ENCODE data around the gene PRMT6.
"Not testable (repeated sequence)": the region's sequence is repeated elsewhere in the genome, so short reads cannot be mapped to it uniquely, and the experiment has no call there.

The PRMT6 gene

DNA sequence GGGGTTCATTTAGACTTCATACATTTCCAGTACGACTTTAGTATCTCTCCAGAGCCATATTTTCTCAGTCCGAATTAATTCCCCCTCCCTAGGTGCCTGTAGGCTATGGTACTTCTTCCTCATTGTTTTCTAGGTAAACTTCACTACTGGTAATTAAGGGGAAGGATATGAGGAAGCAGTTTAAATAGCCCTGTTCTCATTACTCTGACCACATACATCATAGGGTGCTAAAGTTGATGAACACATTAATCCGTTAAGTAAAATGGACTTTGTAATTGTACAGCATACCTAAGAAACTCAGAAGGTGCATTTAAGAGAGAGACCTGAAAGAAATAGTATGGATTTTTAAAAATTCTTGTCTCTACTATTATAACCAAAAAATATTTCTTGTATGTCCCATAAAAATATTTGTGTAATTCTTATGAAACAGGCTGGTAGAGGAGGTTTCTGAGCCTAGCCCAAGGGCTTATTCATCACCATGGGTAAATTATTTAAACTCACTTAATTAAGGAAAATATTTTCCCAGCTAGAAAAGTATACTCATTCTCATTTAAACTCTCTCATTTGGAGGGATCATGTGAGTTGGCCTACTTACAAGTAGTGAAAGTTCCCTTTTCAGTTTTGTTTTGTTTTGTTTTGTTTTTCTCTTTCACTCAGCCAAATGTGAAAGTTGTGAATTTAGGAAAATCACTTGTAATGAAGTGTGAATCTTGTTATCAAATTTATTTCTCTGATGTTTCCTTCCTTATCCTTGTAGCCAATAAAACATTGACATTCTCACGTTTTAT, 2.0 kb downstream of the PRMT6 start:
- H3K36me3 Mint-ChIP-seq (ENCODE audit: low read depth): peaks cover 41% of the 10 kb centered on the region
- H3K9me3 Mint-ChIP-seq: no peaks in the 10 kb centered on the region
- peaks cover 28% of the 10 kb centered on the region for H3K4me1 Mint-ChIP-seq (ENCODE audit: low read depth)
- peak overlapping the region; percentile 97 for H3K27ac Mint-ChIP-seq
- no peaks in the 10 kb centered on the region for H3K27me3 Mint-ChIP-seq
- peak overlapping the region; percentile 97 for H3K4me3 Mint-ChIP-seq

DNA sequence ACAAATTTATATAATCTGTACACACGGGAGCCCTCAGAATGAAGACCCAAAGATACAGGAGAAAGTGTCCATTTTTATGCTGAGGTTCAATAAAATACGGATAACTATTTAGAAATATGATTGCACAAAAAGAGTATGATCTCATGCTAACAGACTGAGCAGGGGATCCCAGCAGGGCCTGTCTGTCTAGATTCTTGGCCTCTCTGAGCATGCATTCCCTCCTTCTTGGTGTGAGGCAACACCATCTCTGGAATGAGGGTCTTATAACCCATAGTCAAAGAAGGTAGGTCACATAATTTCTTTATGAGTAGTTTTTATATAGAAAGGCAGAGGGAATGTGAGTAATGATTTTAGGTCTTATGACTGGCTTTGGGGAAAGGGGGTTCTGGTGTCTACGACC, 5.4 kb downstream of the PRMT6 start:
- Mint-ChIP-seq H3K9me3 (no peaks in the 10 kb centered on the region), H3K36me3 (ENCODE audit: low read depth) (peaks cover 41% of the 10 kb centered on the region), H3K27me3 (no peaks in the 10 kb centered on the region), H3K4me3 (no peak overlapping the region), H3K4me1 (ENCODE audit: low read depth) (peaks cover 23% of the 10 kb centered on the region), H3K27ac (no peak overlapping the region)

DNA sequence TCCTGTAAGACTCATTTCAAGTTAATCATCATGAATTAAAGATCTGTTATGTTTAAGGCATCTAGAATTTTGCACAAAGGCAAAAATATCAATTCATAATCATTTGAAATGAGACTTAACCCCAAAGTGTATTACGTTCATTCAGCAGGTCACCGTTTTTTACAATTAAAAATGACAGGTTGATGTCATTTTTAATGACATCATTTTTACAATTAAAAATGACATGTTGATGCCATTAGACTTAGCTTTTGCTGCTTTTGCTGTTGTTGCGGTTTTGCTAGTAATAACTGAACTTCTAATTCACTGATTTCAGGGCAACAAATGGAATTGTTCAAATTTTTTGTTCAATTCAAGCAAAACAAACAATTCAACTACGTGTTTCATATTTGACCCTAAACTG, 17.0 kb downstream of the PRMT6 start:
- Mint-ChIP-seq H3K36me3 (ENCODE audit: low read depth) (no peaks in the 10 kb centered on the region), H3K4me1 (ENCODE audit: low read depth) (no peaks in the 10 kb centered on the region), H3K27me3 (peaks cover 22% of the 10 kb centered on the region), H3K27ac (no peak overlapping the region), H3K9me3 (no peaks in the 10 kb centered on the region), H3K4me3 (no peak overlapping the region)

GRCh38 chr1:107076841-107077240, 20.4 kb downstream of the PRMT6 start:
- H3K36me3 Mint-ChIP-seq (ENCODE audit: low read depth): no peaks in the 10 kb centered on the region
- peaks cover 22% of the 10 kb centered on the region for H3K27me3 Mint-ChIP-seq
- no peak overlapping the region for H3K4me3 Mint-ChIP-seq
- H3K27ac Mint-ChIP-seq: no peak overlapping the region
- no peaks in the 10 kb centered on the region for H3K9me3 Mint-ChIP-seq
- no peaks in the 10 kb centered on the region for H3K4me1 Mint-ChIP-seq (ENCODE audit: low read depth)

DNA sequence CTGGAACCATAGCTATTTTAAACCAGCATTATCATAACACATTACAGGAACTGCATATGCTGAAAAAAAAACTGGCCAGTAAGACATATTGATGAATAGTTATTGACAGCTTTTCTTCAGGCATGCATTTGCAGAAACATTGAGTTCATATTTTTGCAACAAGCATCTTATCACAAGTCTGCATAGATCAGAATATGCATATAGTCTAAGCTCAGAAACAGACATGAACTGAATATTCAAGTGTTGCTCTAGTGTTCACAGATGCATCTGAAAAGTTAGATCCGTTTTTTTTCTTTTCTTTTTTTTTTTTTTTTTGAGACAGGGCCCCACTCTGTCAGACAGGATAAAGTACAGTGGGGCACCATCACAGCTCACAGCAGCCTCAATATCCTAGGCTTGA, 22.8 kb downstream of the PRMT6 start:
- H3K4me3 Mint-ChIP-seq: no peak overlapping the region
- no peaks in the 10 kb centered on the region for H3K36me3 Mint-ChIP-seq (ENCODE audit: low read depth)
- no peaks in the 10 kb centered on the region for H3K4me1 Mint-ChIP-seq (ENCODE audit: low read depth)

GRCh38 chr1:107081102-107081501, 24.6 kb downstream of the PRMT6 start:
- no peak overlapping the region for H3K4me3 Mint-ChIP-seq
- H3K27ac Mint-ChIP-seq: no peak overlapping the region
- no peaks in the 10 kb centered on the region for H3K36me3 Mint-ChIP-seq (ENCODE audit: low read depth)
- peaks cover 19% of the 10 kb centered on the region for H3K9me3 Mint-ChIP-seq
- H3K4me1 Mint-ChIP-seq (ENCODE audit: low read depth): no peaks in the 10 kb centered on the region
- peaks cover 28% of the 10 kb centered on the region for H3K27me3 Mint-ChIP-seq

More for the DNA sequence above, 22.8 kb downstream of the PRMT6 start:
- H3K9me3 Mint-ChIP-seq: peaks cover 4% of the 10 kb centered on the region
- no peak overlapping the region for H3K27ac Mint-ChIP-seq
- H3K27me3 Mint-ChIP-seq: peaks cover 22% of the 10 kb centered on the region

DNA sequence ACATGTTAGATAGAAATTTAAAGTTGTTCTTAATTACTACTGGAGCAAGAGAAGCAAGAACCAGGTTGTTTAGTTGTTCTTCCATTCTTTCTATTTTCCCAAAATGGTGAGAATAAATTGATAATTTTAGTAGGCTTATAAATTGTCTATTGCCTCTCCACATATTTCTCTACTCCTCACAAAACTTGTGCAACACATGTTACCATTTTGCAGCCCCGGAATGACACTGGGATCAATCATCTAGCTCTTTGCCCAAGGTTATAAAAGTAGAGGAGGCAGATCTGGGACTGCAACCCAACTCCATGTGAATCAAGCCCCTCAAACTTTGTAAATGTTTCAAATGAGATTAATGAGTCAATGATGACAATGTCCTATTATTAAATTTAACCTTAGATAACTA, 34.9 kb downstream of the PRMT6 start:
- no peak overlapping the region for H3K27ac Mint-ChIP-seq
- H3K9me3 Mint-ChIP-seq: peaks cover 4% of the 10 kb centered on the region
- no peaks in the 10 kb centered on the region for H3K36me3 Mint-ChIP-seq (ENCODE audit: low read depth)
- H3K27me3 Mint-ChIP-seq: peaks cover 12% of the 10 kb centered on the region
- no peak overlapping the region for H3K4me3 Mint-ChIP-seq
- no peaks in the 10 kb centered on the region for H3K4me1 Mint-ChIP-seq (ENCODE audit: low read depth)

GRCh38 chr1:107093395-107093794, 36.9 kb downstream of the PRMT6 start:
- not testable (repeated sequence) for H3K27ac Mint-ChIP-seq; H3K9me3 Mint-ChIP-seq; H3K4me3 Mint-ChIP-seq; H3K4me1 Mint-ChIP-seq (ENCODE audit: low read depth); H3K36me3 Mint-ChIP-seq (ENCODE audit: low read depth)
- peaks cover 11% of the 10 kb centered on the region for H3K27me3 Mint-ChIP-seq

- Mint-ChIP-seq H3K4me1 (ENCODE audit: low read depth) (no peaks in the 10 kb centered on the region), H3K27ac (no peak overlapping the region), H3K27me3 (peaks cover 11% of the 10 kb centered on the region), H3K9me3 (no peaks in the 10 kb centered on the region), H3K4me3 (no peak overlapping the region), H3K36me3 (ENCODE audit: low read depth) (no peaks in the 10 kb centered on the region)
These were observed 39.2 kb downstream of the PRMT6 start for GRCh38 chr1:107095647-107096046.

DNA sequence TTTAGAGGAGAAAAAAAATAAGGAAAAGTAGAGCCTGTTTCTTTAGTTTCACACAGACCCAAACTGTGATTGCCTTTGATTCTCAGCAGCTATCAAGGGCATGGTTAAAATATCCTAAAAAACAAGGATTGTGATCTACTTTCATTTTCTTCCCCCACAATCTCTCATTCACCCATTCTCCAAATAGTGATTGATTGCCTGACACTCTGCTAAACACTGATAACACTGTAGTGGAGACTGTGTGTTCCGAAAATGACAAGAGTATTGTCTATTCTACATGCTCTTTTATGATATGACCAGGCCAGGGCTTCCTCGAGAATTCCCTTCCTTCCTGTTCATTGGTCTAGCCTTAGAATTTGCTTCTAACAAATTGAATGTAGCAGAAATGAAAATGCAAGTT, 40.2 kb downstream of the PRMT6 start:
- H3K36me3 Mint-ChIP-seq (ENCODE audit: low read depth): no peaks in the 10 kb centered on the region
- H3K4me1 Mint-ChIP-seq (ENCODE audit: low read depth): no peaks in the 10 kb centered on the region
- no peak overlapping the region for H3K4me3 Mint-ChIP-seq
- no peak overlapping the region for H3K27ac Mint-ChIP-seq
- no peaks in the 10 kb centered on the region for H3K9me3 Mint-ChIP-seq
- H3K27me3 Mint-ChIP-seq: peaks cover 15% of the 10 kb centered on the region

GRCh38 chr1:107098961-107099360, 42.5 kb downstream of the PRMT6 start:
- Mint-ChIP-seq H3K4me1 (ENCODE audit: low read depth) (no peaks in the 10 kb centered on the region), H3K36me3 (ENCODE audit: low read depth) (no peaks in the 10 kb centered on the region), H3K27me3 (peaks cover 15% of the 10 kb centered on the region), H3K9me3 (no peaks in the 10 kb centered on the region), H3K4me3 (no peak overlapping the region), H3K27ac (no peak overlapping the region)

- Mint-ChIP-seq H3K4me1 (ENCODE audit: low read depth) (no peaks in the 10 kb centered on the region), H3K27ac (no peak overlapping the region), H3K4me3 (no peak overlapping the region), H3K9me3 (no peaks in the 10 kb centered on the region), H3K27me3 (peaks cover 15% of the 10 kb centered on the region), H3K36me3 (ENCODE audit: low read depth) (no peaks in the 10 kb centered on the region)
These were observed 44.0 kb downstream of the PRMT6 start for GRCh38 chr1:107100331-107100984.

GRCh38 chr1:107105914-107106313, 49.4 kb downstream of the PRMT6 start:
- Mint-ChIP-seq H3K9me3 (no peaks in the 10 kb centered on the region), H3K4me3 (no peak overlapping the region), H3K4me1 (ENCODE audit: low read depth) (no peaks in the 10 kb centered on the region), H3K36me3 (ENCODE audit: low read depth) (no peaks in the 10 kb centered on the region), H3K27ac (no peak overlapping the region), H3K27me3 (peaks cover 7% of the 10 kb centered on the region)
